Type B pancreatic cell (in vitro differentiated cells): Measurements from ENCODE around the gene SLC8A3. TPM values are rescaled to one million over a fixed set of nuclear protein-coding genes. Genes with fewer than 3 reads are reported as not detected.
"Not testable (repeated sequence)": the region's sequence is repeated elsewhere in the genome, so short reads cannot be mapped to it uniquely, and the experiment has no call there.

Experiments
- DNase-seq: peaks from one replicate; pipeline ENCODE4 v3.0.0; 2021; ENCODE audit warnings: mixed read lengths; ENCODE audit not compliant: unreplicated experiment; ENCODE audit errors: extremely low spot score
- H3K27ac Mint-ChIP-seq: 2 replicates; pipeline ENCODE4 v1.8.0; 2021; ENCODE audit warnings: mild to moderate bottlenecking, mixed read lengths
- H3K27me3 Mint-ChIP-seq: 2 replicates; pipeline ENCODE4 v1.8.0; 2021; ENCODE audit warnings: mixed read lengths
- H3K36me3 Mint-ChIP-seq: 2 replicates; pipeline ENCODE4 v1.8.0; 2021; ENCODE audit warnings: mixed read lengths
- H3K4me1 Mint-ChIP-seq: one replicate; pipeline ENCODE4 v1.8.0; 2021; ENCODE audit warnings: mixed read lengths; ENCODE audit not compliant: unreplicated experiment
- H3K4me3 Mint-ChIP-seq: 2 replicates; pipeline ENCODE4 v1.8.0; 2021; ENCODE audit warnings: mild to moderate bottlenecking, mixed read lengths
- H3K9me3 Mint-ChIP-seq: 2 replicates; pipeline ENCODE4 v1.8.0; 2021; ENCODE audit warnings: mixed read lengths
- long read RNA-seq: library from polyadenylated mRNA; unstranded; transcript quantifications from one replicate; pipeline ENCODE4 v2.0.0, GENCODE V29; 2020
- total RNA-seq: library from RNA; stranded (reverse); gene quantifications from 2 replicates; pipeline ENCODE4 v1.2.1, GENCODE V29; 2021; ENCODE audit warnings: low replicate concordance
- TF ChIP-seq, protein P1 (sequence below): fragments of 200-600 bp; sonication (generic); conservative IDR thresholded peaks from 2 replicates; pipeline ENCODE4 v1.5.0; 2021; ENCODE audit warnings: antibody characterized with exemption, mild to moderate bottlenecking

The SLC8A3 gene
- total RNA-seq = 1.3 and 7.8 TPM in 2 replicates
- long read RNA-seq = 0 reads

DNA sequence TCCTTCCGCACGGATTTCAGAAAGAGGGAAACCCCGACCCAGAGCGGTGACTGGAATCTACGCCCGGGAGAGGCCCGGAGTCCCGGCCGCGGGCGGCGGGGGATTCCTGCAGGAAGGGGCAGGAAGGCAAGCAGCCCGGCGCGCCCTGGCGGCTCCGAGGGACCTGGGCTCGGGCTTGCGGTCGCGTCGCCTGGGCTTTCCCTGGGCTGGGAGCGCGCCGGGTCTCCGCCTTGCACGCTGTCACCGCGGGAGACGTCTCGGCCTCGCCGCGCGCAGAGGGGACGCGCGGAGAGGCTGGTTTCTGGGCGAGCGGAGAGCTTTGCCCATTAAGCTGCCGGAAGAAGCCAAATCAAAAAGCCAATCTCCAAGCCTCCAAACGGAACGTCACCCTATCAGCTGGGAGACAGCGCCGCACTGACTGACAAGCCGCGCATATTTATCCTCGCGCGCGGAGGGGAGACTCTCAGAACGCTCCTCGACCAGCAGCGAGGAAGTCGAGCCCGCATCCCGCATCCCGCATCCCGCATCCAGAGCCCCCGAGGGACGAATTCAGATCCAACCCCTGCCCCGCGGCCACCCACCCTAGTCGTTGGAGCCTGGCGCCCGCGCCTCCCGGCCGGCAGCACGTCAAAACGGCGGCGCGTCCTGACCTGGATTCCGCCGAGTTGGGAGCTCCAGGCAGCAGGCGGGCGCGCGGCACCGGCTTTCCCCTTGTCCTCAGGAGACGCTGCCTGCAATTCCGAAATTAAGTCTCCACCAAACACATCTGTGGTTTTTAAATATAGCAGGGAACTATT lies at the start of gene SLC8A3:
TSS of gene SLC8A3 (minus strand) at position 293 of the 797 bp plus-strand sequence. CDS start 20,529 bp downstream, outside the sequence.
- peak within 1 kb of the TSS; percentile 39 for H3K27ac Mint-ChIP-seq
- H3K9me3 Mint-ChIP-seq = no peaks in the 10 kb centered on the region
- peaks cover 32% of the 10 kb centered on the region for H3K4me1 Mint-ChIP-seq
- peaks cover 65% of the 10 kb centered on the region for H3K27me3 Mint-ChIP-seq
- DNase-seq = peak; percentile 77
- peak within 1 kb of the TSS; percentile 90 for H3K4me3 Mint-ChIP-seq
- H3K36me3 Mint-ChIP-seq = no peaks in the 10 kb centered on the region
- TF ChIP-seq, protein P1, sequence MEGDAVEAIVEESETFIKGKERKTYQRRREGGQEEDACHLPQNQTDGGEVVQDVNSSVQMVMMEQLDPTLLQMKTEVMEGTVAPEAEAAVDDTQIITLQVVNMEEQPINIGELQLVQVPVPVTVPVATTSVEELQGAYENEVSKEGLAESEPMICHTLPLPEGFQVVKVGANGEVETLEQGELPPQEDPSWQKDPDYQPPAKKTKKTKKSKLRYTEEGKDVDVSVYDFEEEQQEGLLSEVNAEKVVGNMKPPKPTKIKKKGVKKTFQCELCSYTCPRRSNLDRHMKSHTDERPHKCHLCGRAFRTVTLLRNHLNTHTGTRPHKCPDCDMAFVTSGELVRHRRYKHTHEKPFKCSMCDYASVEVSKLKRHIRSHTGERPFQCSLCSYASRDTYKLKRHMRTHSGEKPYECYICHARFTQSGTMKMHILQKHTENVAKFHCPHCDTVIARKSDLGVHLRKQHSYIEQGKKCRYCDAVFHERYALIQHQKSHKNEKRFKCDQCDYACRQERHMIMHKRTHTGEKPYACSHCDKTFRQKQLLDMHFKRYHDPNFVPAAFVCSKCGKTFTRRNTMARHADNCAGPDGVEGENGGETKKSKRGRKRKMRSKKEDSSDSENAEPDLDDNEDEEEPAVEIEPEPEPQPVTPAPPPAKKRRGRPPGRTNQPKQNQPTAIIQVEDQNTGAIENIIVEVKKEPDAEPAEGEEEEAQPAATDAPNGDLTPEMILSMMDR = no peak

- no peak overlapping the region for H3K27ac Mint-ChIP-seq
- H3K9me3 Mint-ChIP-seq = no peaks in the 10 kb centered on the region
- no peak overlapping the region for H3K4me3 Mint-ChIP-seq
- no peaks in the 10 kb centered on the region for H3K36me3 Mint-ChIP-seq
- H3K4me1 Mint-ChIP-seq = no peaks in the 10 kb centered on the region
- TF ChIP-seq, protein P1 = no peak
- H3K27me3 Mint-ChIP-seq = peaks cover 19% of the 10 kb centered on the region
- no peak for DNase-seq
Measured at GRCh38 chr14:70237710-70238109, 49.0 kb upstream of the SLC8A3 start.

DNA sequence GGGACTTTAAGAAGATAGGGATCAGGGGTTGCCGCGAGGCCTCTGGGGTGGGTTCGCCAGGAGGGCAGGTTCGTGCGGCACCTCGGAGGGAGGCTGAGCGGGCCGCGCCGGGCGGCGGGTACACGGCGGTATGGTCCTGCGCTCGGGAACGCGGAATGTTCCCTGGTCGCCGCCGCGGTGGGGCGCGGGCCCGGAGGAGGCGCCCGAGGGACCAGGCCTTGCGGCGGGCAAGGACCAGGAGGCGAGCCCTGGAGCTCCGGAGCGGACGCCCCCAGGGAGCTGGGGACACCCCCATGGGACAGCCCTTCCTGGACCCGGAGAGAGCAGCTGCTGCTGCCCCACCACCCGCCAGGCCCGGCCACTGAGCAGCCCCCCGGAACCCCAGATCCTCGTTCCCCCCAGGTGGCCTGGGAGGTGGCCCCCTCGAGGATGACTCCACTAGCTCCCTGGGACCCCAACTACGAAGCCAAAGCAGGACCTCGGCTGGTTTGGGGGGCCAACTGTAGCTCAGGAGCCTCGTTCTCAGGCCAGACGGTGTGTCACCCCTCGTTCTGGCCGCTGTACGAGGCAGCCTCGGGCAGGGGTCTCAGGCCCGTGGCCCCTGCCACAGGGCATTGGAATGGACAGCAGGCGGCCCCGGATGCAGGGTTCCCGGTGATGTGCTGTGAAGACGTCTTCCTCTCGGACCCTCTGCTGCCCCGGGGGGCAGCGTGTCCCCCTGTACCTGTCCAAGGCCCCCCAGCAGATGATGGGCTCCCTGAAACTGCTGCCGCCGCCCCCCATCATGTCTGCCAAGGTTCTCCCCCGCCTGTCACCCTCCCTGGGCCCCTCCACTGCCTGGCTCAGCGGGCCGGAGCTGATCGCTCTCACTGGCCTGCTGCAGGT lies 45.6 kb upstream of the SLC8A3 start:
- Mint-ChIP-seq H3K27ac (no peak overlapping the region), H3K4me1 (no peaks in the 10 kb centered on the region), H3K27me3 (peaks cover 6% of the 10 kb centered on the region), H3K4me3 (no peak overlapping the region), H3K9me3 (no peaks in the 10 kb centered on the region), H3K36me3 (no peaks in the 10 kb centered on the region)
- TF ChIP-seq, protein P1 = no peak
- DNase-seq = no peak

GRCh38 chr14:70231756-70232544 lies 43.2 kb upstream of the SLC8A3 start:
- not testable (repeated sequence) for H3K27ac Mint-ChIP-seq, H3K36me3 Mint-ChIP-seq, H3K4me1 Mint-ChIP-seq, DNase-seq, H3K9me3 Mint-ChIP-seq, H3K4me3 Mint-ChIP-seq, H3K27me3 Mint-ChIP-seq

- H3K4me1 Mint-ChIP-seq, H3K27ac Mint-ChIP-seq, H3K27me3 Mint-ChIP-seq, DNase-seq, H3K9me3 Mint-ChIP-seq, H3K36me3 Mint-ChIP-seq, H3K4me3 Mint-ChIP-seq: not testable (repeated sequence)
Measured at GRCh38 chr14:70229877-70230640, 41.3 kb upstream of the SLC8A3 start.
